Keratinocyte (primary cell): ENCODE data around the gene IRAG1.

Experiments used
- EZH2 ChIP-seq: IDR thresholded peaks from one replicate; pipeline ENCODE4 v1.6.1; 2012; ENCODE audit warnings: inconsistent platforms, mild to moderate bottlenecking, low read length, moderate library complexity
- TF ChIP-seq, protein P1 (sequence below), 3 experiments: IDR thresholded peaks in 1 of 3; conservative IDR thresholded peaks in 1 of 3; optimal IDR thresholded peaks in 1 of 3; 2 replicates in 2 of 3; 3 replicates in 1 of 3; pipeline versions ENCODE3 to v1.5.1; 2011; ENCODE audit warnings: low read length in 3 of 3, mild to moderate bottlenecking in 3 of 3, moderate library complexity in 2 of 3, control low read depth in 1 of 3, inconsistent platforms in 1 of 3; ENCODE audit not compliant: insufficient read depth in 2 of 3; ENCODE audit errors: extremely low read depth in 1 of 3

DNA sequence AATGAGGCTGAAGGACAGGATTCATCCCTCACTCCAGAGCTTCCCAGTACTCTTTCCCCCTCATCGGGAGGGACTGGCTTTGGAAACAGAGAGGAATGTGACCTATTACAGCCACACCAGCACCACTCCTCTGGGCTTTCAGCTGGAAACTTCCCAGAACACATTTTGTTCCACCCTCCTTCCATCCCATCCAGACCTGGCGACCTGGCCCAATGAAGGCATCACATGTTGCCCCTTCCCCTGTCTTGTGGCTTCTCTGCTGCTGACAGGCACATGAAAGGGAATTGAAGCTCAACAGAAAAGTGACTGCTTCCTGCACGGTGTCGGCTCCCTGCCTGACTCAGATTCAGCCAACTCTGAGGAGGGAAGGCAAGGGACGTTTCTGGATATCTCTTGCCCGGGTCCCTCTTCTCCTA is 19.1 kb downstream of the IRAG1 start:
- TF ChIP-seq, protein P1, sequence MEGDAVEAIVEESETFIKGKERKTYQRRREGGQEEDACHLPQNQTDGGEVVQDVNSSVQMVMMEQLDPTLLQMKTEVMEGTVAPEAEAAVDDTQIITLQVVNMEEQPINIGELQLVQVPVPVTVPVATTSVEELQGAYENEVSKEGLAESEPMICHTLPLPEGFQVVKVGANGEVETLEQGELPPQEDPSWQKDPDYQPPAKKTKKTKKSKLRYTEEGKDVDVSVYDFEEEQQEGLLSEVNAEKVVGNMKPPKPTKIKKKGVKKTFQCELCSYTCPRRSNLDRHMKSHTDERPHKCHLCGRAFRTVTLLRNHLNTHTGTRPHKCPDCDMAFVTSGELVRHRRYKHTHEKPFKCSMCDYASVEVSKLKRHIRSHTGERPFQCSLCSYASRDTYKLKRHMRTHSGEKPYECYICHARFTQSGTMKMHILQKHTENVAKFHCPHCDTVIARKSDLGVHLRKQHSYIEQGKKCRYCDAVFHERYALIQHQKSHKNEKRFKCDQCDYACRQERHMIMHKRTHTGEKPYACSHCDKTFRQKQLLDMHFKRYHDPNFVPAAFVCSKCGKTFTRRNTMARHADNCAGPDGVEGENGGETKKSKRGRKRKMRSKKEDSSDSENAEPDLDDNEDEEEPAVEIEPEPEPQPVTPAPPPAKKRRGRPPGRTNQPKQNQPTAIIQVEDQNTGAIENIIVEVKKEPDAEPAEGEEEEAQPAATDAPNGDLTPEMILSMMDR (optimal IDR thresholded peaks at IDR 0.05 in 1 of 3, IDR thresholded peaks at IDR 0.05 in 1 of 3, conservative IDR thresholded peaks at IDR 0.05 in 1 of 3; ENCODE audit: extremely low read depth in 1 of 3, insufficient read depth in 2 of 3, low read length in 3 of 3), result no peak
- no peak for TF ChIP-seq EZH2
